Measurements from ENCODE around the gene SIDT2. TPM values are rescaled to one million over a fixed set of nuclear protein-coding genes. Genes with fewer than 3 reads are reported as not detected.

The SIDT2 gene
- total RNA-seq, 1 experiment from 2014 or later, result 10.7 TPM

- DNase-seq (ENCODE audit: extremely low read depth, low read depth), result no peak
Observed at GRCh38 chr11:117219995-117220394, 41.5 kb downstream of the SIDT2 start.

DNA sequence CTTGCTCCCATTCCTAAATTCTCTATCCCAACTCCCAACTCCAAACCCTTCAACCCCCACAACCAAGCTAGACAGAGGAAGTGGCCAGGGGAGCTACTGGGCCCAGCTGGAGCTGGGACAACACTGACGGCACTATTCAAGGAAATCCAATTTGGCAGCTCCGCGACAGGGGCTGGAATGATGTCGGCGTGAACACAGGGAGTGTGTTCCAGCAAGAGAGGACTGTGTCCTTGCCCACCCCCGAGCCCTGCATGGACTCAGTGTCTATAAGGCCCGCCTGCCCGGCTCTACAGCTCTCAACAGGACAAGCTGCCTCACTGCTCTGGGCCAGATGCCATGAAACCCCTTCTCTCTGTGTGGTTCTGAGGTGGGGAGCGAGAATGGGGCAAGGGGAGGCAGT lies 42.0 kb downstream of the SIDT2 start:
- DNase-seq (ENCODE audit: extremely low read depth, low read depth), result no peak

- no peak for DNase-seq (ENCODE audit: extremely low read depth, low read depth)
Observed at GRCh38 chr11:117220999-117221774, 42.6 kb downstream of the SIDT2 start.

GRCh38 chr11:117221775-117222517 lies 43.4 kb downstream of the SIDT2 start:
- DNase-seq (ENCODE audit: extremely low read depth, low read depth), result no peak

DNA sequence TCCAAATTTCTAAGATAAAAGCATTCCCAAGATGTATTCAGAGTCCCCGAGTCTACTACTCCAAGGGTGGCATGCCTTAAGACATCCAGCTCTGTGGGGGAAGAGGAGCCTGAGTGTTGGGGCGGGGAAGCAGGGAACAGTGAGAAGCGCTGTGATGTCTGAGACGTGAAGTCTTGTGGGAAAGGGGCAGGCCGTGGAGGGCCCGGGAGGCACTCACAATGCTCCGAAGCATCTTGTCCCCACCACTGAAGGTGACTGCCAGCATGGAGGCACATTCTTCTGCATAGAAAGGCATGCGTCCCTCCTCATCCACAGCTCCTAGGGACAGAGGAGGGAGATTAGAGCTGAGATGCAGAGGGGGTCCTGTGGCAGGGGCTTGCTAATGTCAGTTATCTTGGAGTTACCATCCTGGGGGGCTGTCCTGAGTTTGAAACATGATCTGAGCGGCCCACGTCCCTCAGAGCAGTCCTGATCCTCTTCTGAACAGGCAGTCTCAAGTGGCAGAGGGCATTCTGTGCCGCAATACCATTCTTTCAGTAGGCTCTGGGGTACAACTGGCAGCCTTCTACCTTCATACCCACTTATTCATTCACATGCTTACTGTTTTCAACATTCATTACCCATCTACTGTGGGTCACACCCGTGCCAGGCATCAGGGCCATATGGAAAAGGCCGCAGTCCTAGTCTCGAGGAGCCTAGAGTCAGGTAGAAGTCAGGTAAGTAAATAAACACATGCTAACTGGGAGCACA lies 44.6 kb downstream of the SIDT2 start:
- DNase-seq (ENCODE audit: extremely low read depth, low read depth), result no peak

GRCh38 chr11:117223741-117224689 lies 45.5 kb downstream of the SIDT2 start:
- DNase-seq (ENCODE audit: extremely low read depth, low read depth), result no peak

GRCh38 chr11:117225553-117226170 lies 47.1 kb downstream of the SIDT2 start:
- DNase-seq (ENCODE audit: extremely low read depth, low read depth), result no peak

DNA sequence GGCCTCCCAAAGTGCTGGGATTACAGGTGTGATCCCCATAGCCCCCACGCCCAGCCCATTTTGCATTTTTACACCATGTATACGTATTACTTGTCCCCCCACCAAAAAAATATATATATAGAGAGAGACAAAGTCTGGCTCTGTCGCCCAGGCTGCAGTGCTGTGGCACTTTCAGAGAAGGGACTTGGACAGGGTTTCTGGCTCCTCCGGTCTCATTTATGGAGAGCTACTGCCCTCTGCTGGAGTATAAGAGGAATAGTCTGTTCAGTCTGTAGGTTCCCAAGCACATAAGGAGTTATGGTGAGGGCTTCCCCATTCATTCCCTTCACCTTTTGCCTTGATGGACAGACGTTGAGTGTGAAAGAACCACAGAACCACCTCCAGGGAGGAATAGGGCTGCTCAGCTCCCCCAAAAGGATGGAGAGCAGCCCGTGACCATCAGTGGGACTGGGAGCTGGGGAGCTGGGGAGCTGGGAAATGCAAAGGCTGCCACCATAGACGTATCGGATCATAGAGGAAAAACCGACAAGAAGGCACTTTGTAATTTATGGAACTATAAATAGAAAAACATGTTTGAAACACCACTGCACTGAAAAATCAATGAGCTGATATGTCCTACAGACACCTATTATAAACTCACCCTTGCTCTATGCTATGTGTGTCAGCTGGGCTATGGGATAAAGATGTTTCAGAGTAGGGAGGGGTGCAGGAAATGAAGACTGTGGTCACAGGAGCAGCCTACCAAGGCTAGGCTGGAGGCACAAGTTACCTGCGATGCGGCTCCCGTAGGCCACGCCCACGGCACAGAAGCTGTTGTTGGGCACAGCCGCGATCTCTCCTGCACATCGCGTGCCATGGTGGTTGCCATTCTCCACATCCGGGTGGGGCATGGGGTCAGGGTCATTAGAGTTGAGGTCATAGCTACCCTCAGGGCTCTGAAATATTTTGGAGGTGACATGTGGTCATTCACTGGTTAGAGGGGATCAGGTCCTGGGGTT lies 48.1 kb downstream of the SIDT2 start:
- DNase-seq (ENCODE audit: extremely low read depth, low read depth), result peak; percentile 72

DNA sequence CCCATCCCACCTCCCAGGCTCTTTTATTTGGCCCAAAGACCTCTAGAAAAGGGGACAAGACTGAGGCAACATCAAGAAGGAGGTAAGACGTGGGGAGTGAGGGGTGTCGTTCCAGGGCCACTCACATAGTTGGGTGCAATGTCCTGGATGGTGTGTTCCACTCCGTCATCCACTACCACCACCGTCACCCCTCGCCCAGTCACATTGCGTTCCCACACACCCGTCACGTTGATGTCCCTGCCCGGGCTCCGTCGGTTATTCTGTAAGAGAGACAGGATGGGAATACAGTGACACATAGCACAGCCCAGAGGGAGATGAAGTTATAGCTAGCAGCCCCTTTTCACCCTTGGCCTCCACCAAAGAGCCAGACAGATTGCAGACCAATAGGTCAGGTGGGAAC lies 49.5 kb downstream of the SIDT2 start:
- DNase-seq (ENCODE audit: extremely low read depth, low read depth), result no peak

DNA sequence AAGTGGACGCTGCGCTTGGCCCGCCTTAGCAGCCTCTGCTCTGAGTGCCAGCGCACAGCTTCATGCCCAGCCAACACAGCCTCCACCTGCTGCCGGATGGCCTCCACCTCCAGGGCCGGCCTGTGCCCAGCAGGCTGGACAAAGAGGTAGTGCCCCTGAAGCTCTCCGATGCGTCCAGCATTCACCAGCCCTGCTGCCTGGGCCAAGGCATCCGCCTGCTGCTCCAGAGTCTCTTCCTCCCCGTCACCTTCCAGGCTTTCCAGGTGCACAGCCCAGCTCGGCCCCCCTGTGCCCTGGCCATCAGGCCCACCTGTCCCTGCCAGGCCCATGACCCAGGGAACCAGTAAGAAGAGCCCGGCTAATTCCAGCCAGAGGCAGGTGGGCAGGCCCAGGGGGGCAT lies 50.9 kb downstream of the SIDT2 start:
- DNase-seq (ENCODE audit: extremely low read depth, low read depth), result no peak

- DNase-seq (ENCODE audit: extremely low read depth, low read depth), result no peak
Observed at GRCh38 chr11:117229931-117230285, 51.4 kb downstream of the SIDT2 start.

- no peak for DNase-seq (ENCODE audit: extremely low read depth, low read depth)
Observed at GRCh38 chr11:117230286-117230961, 51.9 kb downstream of the SIDT2 start.

- no peak for DNase-seq (ENCODE audit: extremely low read depth, low read depth)
Observed at GRCh38 chr11:117230999-117231841, 52.7 kb downstream of the SIDT2 start.

DNA sequence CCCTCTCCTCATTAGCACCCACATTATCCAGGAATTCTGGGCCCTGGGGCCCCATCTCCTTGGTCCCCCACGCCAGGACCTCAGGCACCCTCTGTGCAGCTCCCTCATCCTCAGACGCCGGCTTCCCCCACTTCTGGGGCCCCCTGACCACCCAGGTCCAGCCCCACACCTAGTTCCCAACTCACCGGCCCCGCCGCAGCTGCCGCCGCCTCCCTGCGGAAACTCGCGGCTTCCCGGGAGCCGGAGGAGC lies 53.2 kb downstream of the SIDT2 start, which contains the start of gene PCSK7:
TSS of gene PCSK7 (minus strand) at position 232 of the 250 bp plus-strand sequence. CDS start 2,229 bp downstream, outside the sequence.
- peak; percentile 28 for DNase-seq (ENCODE audit: extremely low read depth, low read depth)

GRCh38 chr11:117232092-117232878 lies 53.7 kb downstream of the SIDT2 start, which contains the start of gene RNF214:
TSS of gene RNF214 (plus strand) at chr11:117232671. CDS start at chr11:117234273, 1,602 bp downstream.
- peak; percentile 58 for DNase-seq (ENCODE audit: extremely low read depth, low read depth)

- no peak for DNase-seq (ENCODE audit: extremely low read depth, low read depth)
Observed at GRCh38 chr11:117232911-117233409, 54.4 kb downstream of the SIDT2 start.
